SJCRH30 (cell line): Measurements from ENCODE around the gene PTH1R. TPM values are rescaled to one million over a fixed set of nuclear protein-coding genes. Genes with fewer than 3 reads are reported as not detected.

Experiments used
- DNase-seq, 2 experiments: peaks; one replicate each; pipeline ENCODE4 v3.0.0-alpha.2; 2015 to 2020
- H3K27ac ChIP-seq: fragments of 250-450 bp; sonication (Bioruptor Pico); 2 replicates; pipeline ENCODE4 v1.5.1; 2020; ENCODE audit warnings: mild to moderate bottlenecking, moderate library complexity
- H3K27me3 ChIP-seq: fragments of 250-450 bp; sonication (Bioruptor Pico); 2 replicates; pipeline ENCODE4 v1.5.1; 2020; ENCODE audit warnings: mild to moderate bottlenecking, moderate library complexity
- H3K36me3 ChIP-seq: fragments of 250-450 bp; sonication (Bioruptor Pico); 2 replicates; pipeline ENCODE4 v1.5.1; 2020; ENCODE audit warnings: mild to moderate bottlenecking, moderate library complexity
- H3K4me1 ChIP-seq: fragments of 250-450 bp; sonication (Bioruptor Pico); 2 replicates; pipeline ENCODE4 v1.5.1; 2020; ENCODE audit warnings: mild to moderate bottlenecking, moderate library complexity
- H3K4me3 ChIP-seq: fragments of 250-450 bp; sonication (Bioruptor Pico); 2 replicates; pipeline ENCODE4 v1.5.1; 2020; ENCODE audit warnings: mild to moderate bottlenecking, moderate library complexity
- H3K9me3 ChIP-seq: fragments of 250-450 bp; sonication (Bioruptor Pico); replicated peaks from 2 replicates; pipeline ENCODE4 v1.5.1; 2020; ENCODE audit warnings: mild to moderate bottlenecking, moderate library complexity
- total RNA-seq: library from RNA; depleted of rRNA; stranded (reverse); fragments of >200 nt; shearing (Covaris generic); gene quantifications from 2 replicates; pipeline ENCODE4 v1.2.3, GENCODE V29; 2014

PTH1R gene
- total RNA-seq, 1 experiment from 2014 or later, result 6.7 TPM

GRCh38 chr3:46845860-46846623, 31.5 kb upstream of the PTH1R start:
- peak overlapping the region; percentile 65 for H3K4me3 ChIP-seq
- peak; percentile 87 to 88 for DNase-seq
- H3K9me3 ChIP-seq, result no peaks in the 10 kb centered on the region
- no peaks in the 10 kb centered on the region for H3K27me3 ChIP-seq
- no peaks in the 10 kb centered on the region for H3K36me3 ChIP-seq
- peak overlapping the region; percentile 93 for H3K27ac ChIP-seq
- H3K4me1 ChIP-seq, result 0 out of 2 replicates have a peak, but pooled peaks cover 2% of the 10 kb centered on the region

GRCh38 chr3:46846624-46847542, 30.6 kb upstream of the PTH1R start:
- Histone ChIP-seq H3K36me3 (no peaks in the 10 kb centered on the region), H3K4me1 (0 out of 2 replicates have a peak, but pooled peaks cover 2% of the 10 kb centered on the region), H3K9me3 (no peaks in the 10 kb centered on the region), H3K4me3 (peak overlapping the region; percentile 65), H3K27ac (peak overlapping the region; percentile 93; the same call in 1 of the 2 replicates), H3K27me3 (no peaks in the 10 kb centered on the region)
- DNase-seq, result peak in 1 of 2 experiments; percentile 0

GRCh38 chr3:46847744-46848143, 29.8 kb upstream of the PTH1R start:
- Histone ChIP-seq H3K36me3 (no peaks in the 10 kb centered on the region), H3K27me3 (no peaks in the 10 kb centered on the region), H3K9me3 (no peaks in the 10 kb centered on the region), H3K4me3 (no peak overlapping the region), H3K4me1 (0 out of 2 replicates have a peak, but pooled peaks cover 2% of the 10 kb centered on the region), H3K27ac (no peak overlapping the region)
- no peak for DNase-seq

DNA sequence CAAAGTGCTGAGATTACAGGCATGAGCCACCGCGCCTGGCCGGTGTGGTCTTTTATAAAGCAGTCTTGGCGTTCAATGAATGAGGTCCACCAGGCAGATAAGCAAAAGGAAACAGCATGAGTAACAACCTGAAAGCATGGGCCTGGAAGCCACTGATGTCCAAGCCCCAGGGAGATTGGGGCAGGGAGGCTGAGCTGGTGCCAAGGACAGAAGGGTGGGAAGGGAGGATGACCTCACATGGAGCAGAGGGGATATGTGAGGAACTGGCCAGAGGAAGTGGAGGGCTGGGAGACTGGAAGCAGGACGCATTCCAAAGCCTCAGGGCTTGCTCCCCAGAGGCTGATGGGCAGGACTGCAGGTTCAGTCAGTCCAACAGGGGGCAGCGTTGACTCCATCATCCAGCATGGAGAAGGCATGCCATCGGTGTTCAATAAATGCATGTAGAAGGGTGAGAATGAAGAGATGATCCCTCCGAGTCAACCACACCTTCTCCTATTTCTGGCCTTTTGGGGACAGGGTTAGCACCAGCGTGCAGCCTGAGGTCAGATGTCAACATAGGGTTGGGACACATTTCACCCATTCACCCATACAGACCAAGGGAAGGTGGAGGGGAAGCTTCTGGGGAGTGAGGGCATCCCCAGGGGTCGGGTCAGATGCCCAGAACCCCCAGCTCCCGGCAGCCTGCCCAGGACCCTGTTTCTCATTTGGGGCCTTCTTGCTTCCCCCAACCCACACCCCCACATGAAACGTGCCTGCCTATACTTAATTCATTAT, 29.1 kb upstream of the PTH1R start:
- no peaks in the 10 kb centered on the region for H3K36me3 ChIP-seq
- H3K27ac ChIP-seq, result no peak overlapping the region
- H3K4me1 ChIP-seq, result 0 out of 2 replicates have a peak, but pooled peaks cover 2% of the 10 kb centered on the region
- DNase-seq, result peak; percentile 39 to 43
- no peaks in the 10 kb centered on the region for H3K27me3 ChIP-seq
- H3K9me3 ChIP-seq, result no peaks in the 10 kb centered on the region
- no peak overlapping the region for H3K4me3 ChIP-seq

DNA sequence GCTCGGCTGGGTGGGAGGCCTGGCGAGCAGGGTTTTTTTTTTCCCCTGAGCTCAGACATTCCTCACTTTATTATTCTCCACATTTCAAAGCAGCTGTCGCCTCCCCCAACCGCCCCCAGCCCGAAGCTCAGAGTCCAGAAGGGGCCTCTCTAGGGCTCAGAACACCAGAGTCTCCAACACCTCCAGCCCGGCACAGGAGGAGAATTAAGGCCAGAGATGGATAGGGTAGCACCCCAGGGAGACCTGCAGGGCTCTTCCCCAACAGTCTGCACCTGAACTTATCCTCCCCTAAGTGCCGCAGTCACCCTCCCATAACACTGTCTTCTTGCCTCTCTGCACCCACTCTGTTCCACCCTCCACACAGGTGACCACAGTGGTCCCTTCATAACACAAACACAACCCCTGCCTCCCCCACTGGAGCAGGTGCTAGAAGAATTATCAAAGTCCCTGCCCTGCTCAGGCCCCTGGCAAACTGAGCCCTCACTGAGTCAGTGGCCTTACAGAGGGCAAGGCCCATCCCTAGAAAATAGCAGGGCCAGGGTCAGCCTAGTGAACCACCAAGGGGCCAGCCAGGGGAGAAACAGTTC, 28.4 kb upstream of the PTH1R start:
- Histone ChIP-seq H3K36me3 (no peaks in the 10 kb centered on the region), H3K27me3 (no peaks in the 10 kb centered on the region), H3K27ac (no peak overlapping the region), H3K9me3 (no peaks in the 10 kb centered on the region), H3K4me1 (0 out of 2 replicates have a peak, but pooled peaks cover 2% of the 10 kb centered on the region), H3K4me3 (no peak overlapping the region)
- DNase-seq, result peak in 1 of 2 experiments; percentile 2

DNA sequence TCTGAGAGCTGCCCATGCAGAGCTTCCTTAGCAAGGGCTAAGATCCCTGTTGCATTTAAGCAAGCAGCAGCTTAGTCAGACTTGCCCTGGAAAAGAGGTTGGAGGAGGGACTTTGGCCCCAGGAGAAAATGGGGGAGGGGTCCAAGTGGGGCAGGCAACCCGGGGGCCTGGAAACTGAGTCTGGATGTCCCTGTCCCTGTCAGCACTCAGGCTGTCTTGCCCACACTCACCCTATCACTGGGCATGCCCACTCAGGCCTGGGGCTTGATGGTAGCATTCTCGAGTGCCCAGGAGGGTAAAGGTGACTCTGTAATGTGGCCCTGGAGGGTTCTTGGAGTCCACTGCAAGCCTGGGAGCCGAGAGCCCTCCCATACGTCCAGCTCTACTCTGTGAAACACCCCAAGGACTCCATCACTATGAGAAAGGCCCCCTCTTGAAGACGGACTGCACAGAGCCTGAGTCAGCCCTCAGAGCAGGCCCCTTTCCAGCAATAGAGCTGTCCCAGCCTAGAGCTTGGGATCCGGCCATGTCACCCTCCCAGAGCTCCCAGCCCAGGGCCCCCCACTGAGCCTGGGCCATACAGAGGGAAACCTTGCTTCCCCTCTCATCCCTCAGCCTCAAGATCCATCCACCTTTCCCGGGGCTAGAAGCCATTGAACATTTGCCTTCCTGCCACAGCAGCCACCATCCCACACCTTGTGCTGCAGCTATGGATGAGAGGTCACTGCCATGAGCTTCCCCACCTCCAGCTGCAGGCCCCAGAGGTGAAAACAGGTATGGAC, 27.6 kb upstream of the PTH1R start:
- no peak overlapping the region for H3K4me3 ChIP-seq
- no peaks in the 10 kb centered on the region for H3K36me3 ChIP-seq
- peak in 1 of 2 experiments; percentile 1 for DNase-seq
- H3K4me1 ChIP-seq, result 0 out of 2 replicates have a peak, but pooled peaks cover 2% of the 10 kb centered on the region
- no peaks in the 10 kb centered on the region for H3K27me3 ChIP-seq
- no peaks in the 10 kb centered on the region for H3K9me3 ChIP-seq
- H3K27ac ChIP-seq, result no peak overlapping the region

DNA sequence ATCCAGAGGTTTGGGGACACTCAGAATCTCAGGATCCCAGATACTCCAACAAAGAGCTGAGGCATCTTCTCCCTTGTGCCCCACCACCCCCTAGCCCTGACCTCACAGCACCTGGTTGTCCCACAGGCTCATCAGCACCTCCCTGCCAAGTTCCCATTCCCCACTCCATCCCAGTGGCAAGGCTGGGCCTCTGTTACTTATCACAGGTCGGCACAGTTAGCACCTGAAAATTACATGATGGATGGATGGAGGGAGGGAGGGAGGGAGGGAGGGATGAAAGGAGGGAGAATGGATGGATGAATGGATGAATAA, 27.1 kb upstream of the PTH1R start:
- no peak overlapping the region for H3K4me3 ChIP-seq
- H3K9me3 ChIP-seq, result no peaks in the 10 kb centered on the region
- no peak overlapping the region for H3K27ac ChIP-seq
- H3K4me1 ChIP-seq, result 0 out of 2 replicates have a peak, but pooled peaks cover 2% of the 10 kb centered on the region
- no peak for DNase-seq
- no peaks in the 10 kb centered on the region for H3K36me3 ChIP-seq
- H3K27me3 ChIP-seq, result no peaks in the 10 kb centered on the region

DNA sequence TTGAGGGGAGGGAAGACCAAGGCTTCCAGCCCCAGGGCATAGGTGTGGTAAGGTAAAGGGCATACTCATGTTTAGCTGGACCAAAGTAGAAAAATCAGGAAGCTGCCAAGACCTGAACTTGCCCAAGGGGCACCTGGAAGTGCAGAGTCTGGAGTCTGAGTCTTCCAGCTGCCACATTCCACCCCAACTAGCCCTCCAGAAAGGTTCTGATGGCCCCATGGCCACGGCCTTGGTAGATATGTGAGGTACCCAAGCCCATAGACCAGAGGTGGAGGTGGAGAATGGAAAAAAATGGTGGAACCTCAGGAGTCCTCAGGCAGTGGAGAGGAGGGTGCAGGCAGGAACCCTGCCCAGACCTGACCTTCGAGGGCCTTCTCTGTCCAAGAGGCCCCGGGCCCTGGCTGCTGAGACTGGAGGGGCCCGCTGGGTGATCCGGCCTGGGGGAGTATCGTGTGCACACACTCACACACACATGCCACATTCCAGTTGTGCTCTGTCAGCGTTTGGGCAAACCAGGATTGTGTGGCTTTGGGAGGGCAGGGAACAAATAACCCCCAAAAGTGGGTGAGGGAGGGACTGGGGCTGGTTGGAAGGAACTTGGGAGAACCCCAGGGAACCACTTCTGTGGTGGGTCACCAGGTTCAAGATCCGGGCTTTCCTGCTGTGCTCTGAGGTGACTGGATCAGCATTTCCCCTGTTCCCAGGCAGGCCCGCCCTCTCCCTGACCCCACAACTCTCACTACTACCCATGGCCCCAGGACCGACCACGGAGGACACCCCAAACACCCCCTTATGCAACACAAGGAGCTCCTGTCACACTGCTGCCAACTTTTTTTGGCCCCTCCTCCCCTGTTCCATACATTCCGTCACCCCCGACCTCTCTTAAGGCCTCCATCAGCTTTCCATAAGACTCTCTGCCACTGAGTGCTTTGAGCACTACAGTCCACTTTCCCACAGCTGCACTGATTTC, 25.9 kb upstream of the PTH1R start:
- Histone ChIP-seq H3K4me3 (no peak overlapping the region), H3K27me3 (no peaks in the 10 kb centered on the region), H3K9me3 (no peaks in the 10 kb centered on the region), H3K4me1 (0 out of 2 replicates have a peak, but pooled peaks cover 2% of the 10 kb centered on the region), H3K36me3 (no peaks in the 10 kb centered on the region), H3K27ac (no peak overlapping the region)
- peak in 1 of 2 experiments; percentile 1 for DNase-seq

- H3K27me3 ChIP-seq, result no peaks in the 10 kb centered on the region
- H3K27ac ChIP-seq, result no peak overlapping the region
- H3K9me3 ChIP-seq, result no peaks in the 10 kb centered on the region
- no peak overlapping the region for H3K4me3 ChIP-seq
- no peak for DNase-seq
- no peaks in the 10 kb centered on the region for H3K36me3 ChIP-seq
- 0 out of 2 replicates have a peak, but pooled peaks cover 2% of the 10 kb centered on the region for H3K4me1 ChIP-seq
These were observed 25.2 kb upstream of the PTH1R start for GRCh38 chr3:46852334-46852720.

- H3K27me3 ChIP-seq, result no peaks in the 10 kb centered on the region
- DNase-seq, result peak in 1 of 2 experiments; percentile 0
- no peaks in the 10 kb centered on the region for H3K9me3 ChIP-seq
- no peak overlapping the region for H3K4me3 ChIP-seq
- no peak overlapping the region for H3K27ac ChIP-seq
- H3K36me3 ChIP-seq, result no peaks in the 10 kb centered on the region
- 0 out of 2 replicates have a peak, but pooled peaks cover 2% of the 10 kb centered on the region for H3K4me1 ChIP-seq
These were observed 24.6 kb upstream of the PTH1R start for GRCh38 chr3:46852839-46853355.

- H3K36me3 ChIP-seq, result no peaks in the 10 kb centered on the region
These were observed 23.8 kb upstream of the PTH1R start for GRCh38 chr3:46853441-46854415.

More at GRCh38 chr3:46853441-46854415, 23.8 kb upstream of the PTH1R start:
- H3K4me3 ChIP-seq, result no peak overlapping the region
- H3K9me3 ChIP-seq, result no peaks in the 10 kb centered on the region
- DNase-seq, result peak in 1 of 2 experiments; percentile 0
- H3K27ac ChIP-seq, result no peak overlapping the region
- no peaks in the 10 kb centered on the region for H3K27me3 ChIP-seq
- no peaks in the 10 kb centered on the region for H3K4me1 ChIP-seq
